Mesenchymal stem cell (in vitro differentiated cells and primary cell): ENCODE data around the gene TTYH1.

Experiments used
- DNase-seq: peaks from one replicate; pipeline ENCODE4 v3.0.0-alpha.2; 2013
- H2AFZ ChIP-seq: one replicate; pipeline ENCODE4 v1.6.1; 2013; ENCODE audit warnings: low read depth, mild to moderate bottlenecking, control low read depth, inconsistent platforms, low read length, moderate library complexity
- H2AK5ac ChIP-seq: 2 replicates; pipeline ENCODE4 v1.6.1; 2013; ENCODE audit warnings: low read length, moderate library complexity, mild to moderate bottlenecking, inconsistent platforms; ENCODE audit not compliant: severe bottlenecking
- H2BK120ac ChIP-seq: one replicate; pipeline ENCODE4 v1.6.1; 2013; ENCODE audit warnings: low read depth, mild to moderate bottlenecking, inconsistent platforms, low read length, moderate library complexity
- H2BK12ac ChIP-seq, 2 experiments: one replicate each; pipeline ENCODE4 v1.6.1; 2013; ENCODE audit warnings: inconsistent platforms in 2 of 2, low read length in 2 of 2, mild to moderate bottlenecking in 2 of 2, moderate library complexity in 2 of 2, control low read depth in 1 of 2
- H2BK15ac ChIP-seq: one replicate; pipeline ENCODE4 v1.6.1; 2013; ENCODE audit warnings: mild to moderate bottlenecking, low read depth, inconsistent platforms; ENCODE audit not compliant: poor library complexity, severe bottlenecking
- H2BK5ac ChIP-seq: 2 replicates; pipeline ENCODE4 v1.6.1; 2013; ENCODE audit warnings: low read depth, mild to moderate bottlenecking, low read length, control low read depth, inconsistent platforms; ENCODE audit not compliant: poor library complexity, severe bottlenecking
- H3K14ac ChIP-seq, 2 experiments: one replicate each; pipeline ENCODE4 v1.6.1; 2013; ENCODE audit warnings: inconsistent platforms in 2 of 2, low read length in 2 of 2, control low read depth in 1 of 2, mild to moderate bottlenecking in 1 of 2, moderate library complexity in 1 of 2
- H3K18ac ChIP-seq, 2 experiments: one replicate each; pipeline ENCODE4 v1.6.1; 2013; ENCODE audit warnings: inconsistent platforms in 2 of 2, low read length in 2 of 2, control low read depth in 1 of 2, low read depth in 1 of 2, mild to moderate bottlenecking in 1 of 2
- H3K23ac ChIP-seq, 2 experiments: one replicate each; pipeline ENCODE4 v1.6.1; 2013; ENCODE audit warnings: inconsistent platforms in 2 of 2, low read length in 2 of 2, mild to moderate bottlenecking in 2 of 2, moderate library complexity in 2 of 2, control low read depth in 1 of 2
- H3K27ac ChIP-seq: 2 replicates; pipeline ENCODE4 v1.5.1; 2013; ENCODE audit warnings: mild to moderate bottlenecking, moderate library complexity, low read length, control low read depth, inconsistent platforms; ENCODE audit not compliant: poor library complexity, severe bottlenecking
- H3K27me3 ChIP-seq, 2 experiments: 2 replicates each; pipeline versions ENCODE4 v1.6.1 to v1.7.0; 2013; ENCODE audit warnings: low read length in 2 of 2, mild to moderate bottlenecking in 2 of 2, moderate library complexity in 2 of 2, control low read depth in 1 of 2, inconsistent platforms in 1 of 2; ENCODE audit not compliant: control insufficient read depth in 1 of 2, insufficient read depth in 1 of 2
- H3K36me3 ChIP-seq, 2 experiments: 2 replicates each; pipeline versions ENCODE4 v1.6.1 to v1.7.0; 2013; ENCODE audit warnings: low read length in 2 of 2, control low read depth in 1 of 2, inconsistent platforms in 1 of 2, low read depth in 1 of 2, mild to moderate bottlenecking in 1 of 2; ENCODE audit not compliant: insufficient read depth in 2 of 2, control insufficient read depth in 1 of 2
- H3K4ac ChIP-seq, 2 experiments: one replicate each; pipeline ENCODE4 v1.6.1; 2013; ENCODE audit warnings: inconsistent platforms in 2 of 2, low read length in 2 of 2, mild to moderate bottlenecking in 2 of 2, moderate library complexity in 2 of 2, control low read depth in 1 of 2, low read depth in 1 of 2
- H3K4me1 ChIP-seq: 2 replicates; pipeline ENCODE4 v1.6.1; 2013; ENCODE audit warnings: low read depth, low read length, control low read depth; ENCODE audit not compliant: control insufficient read depth, insufficient read depth
- H3K4me2 ChIP-seq: 2 replicates; pipeline ENCODE4 v1.6.1; 2013; ENCODE audit warnings: low read length, mild to moderate bottlenecking, inconsistent platforms; ENCODE audit not compliant: poor library complexity, severe bottlenecking
- H3K4me3 ChIP-seq, 2 experiments: 2 replicates each; pipeline versions ENCODE4 v1.5.1 to v1.7.0; 2013; ENCODE audit warnings: low read length in 2 of 2, mild to moderate bottlenecking in 2 of 2, control low read depth in 1 of 2, low read depth in 1 of 2; ENCODE audit not compliant: insufficient read depth in 1 of 2
- H3K79me1 ChIP-seq: replicated peaks from 2 replicates; pipeline ENCODE4 v1.6.1; 2013; ENCODE audit warnings: mild to moderate bottlenecking, control low read depth, low read length, inconsistent platforms; ENCODE audit not compliant: poor library complexity, severe bottlenecking
- H3K9ac ChIP-seq: 2 replicates; pipeline ENCODE4 v1.7.0; 2013; ENCODE audit warnings: mild to moderate bottlenecking, low read length, moderate library complexity
- H3K9me3 ChIP-seq: 2 replicates; pipeline ENCODE4 v1.7.0; 2013; ENCODE audit warnings: mild to moderate bottlenecking, low read length; ENCODE audit not compliant: control insufficient read depth
- H4K8ac ChIP-seq: one replicate; pipeline ENCODE4 v1.6.1; 2013; ENCODE audit warnings: inconsistent platforms, mild to moderate bottlenecking, low read length, moderate library complexity
- H4K91ac ChIP-seq: one replicate; pipeline ENCODE4 v1.6.1; 2013; ENCODE audit warnings: mild to moderate bottlenecking, low read length, inconsistent platforms
- WGBS: methylation state at CpG from one replicate; pipeline ENCODE4 v1.1.7; 2013; ENCODE audit warnings: mixed read lengths; 5-methylcytosine and 5-hydroxymethylcytosine counted together

TTYH1 gene

DNA sequence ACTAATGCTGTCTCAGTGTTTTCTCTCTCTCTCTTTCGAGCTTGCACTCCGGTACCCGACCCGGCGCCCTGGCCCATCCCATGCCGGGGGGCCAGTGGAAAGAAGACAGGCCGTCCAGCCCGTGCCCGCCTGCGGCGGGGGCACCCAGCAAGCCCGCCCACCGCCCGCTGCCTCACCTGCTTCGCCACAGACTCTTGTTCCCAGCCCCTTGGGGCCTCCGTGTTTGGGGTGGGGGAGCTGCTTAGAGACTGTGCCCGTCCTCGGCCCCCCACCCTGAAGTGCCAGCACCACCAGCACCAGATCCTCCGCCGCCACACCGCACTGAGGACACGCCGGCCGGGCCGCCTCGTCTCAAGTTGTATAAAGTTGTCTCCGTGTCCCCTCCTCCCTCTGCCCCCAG is 45.9 kb downstream of the TTYH1 start:
- WGBS = 92% methylated on average over 26 of the region's 27 CpGs
- no peak overlapping the region for H2BK5ac ChIP-seq

DNA sequence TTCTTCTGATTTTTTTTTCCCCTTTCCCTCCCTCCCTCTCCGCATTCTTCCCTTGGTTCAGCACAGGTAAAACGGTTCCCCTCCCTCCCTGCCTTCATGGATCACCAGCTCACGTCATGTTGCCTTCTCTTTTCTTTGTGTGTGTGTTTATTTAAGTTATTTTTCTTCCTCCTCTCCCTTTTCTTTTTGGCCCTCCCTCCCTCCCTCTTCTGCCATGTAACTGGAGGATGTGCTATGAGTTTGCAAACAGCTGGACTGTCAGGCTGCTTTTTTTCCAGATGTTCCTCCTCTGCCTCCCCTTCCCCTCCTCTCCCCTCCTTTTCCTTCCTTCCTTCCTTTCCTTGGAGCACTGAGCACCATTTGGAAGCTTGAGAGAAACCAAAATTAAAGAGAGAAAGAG is 46.3 kb downstream of the TTYH1 start:
- H3K4me3 ChIP-seq = no peak overlapping the region
- peaks cover 15% of the 10 kb centered on the region for H3K79me1 ChIP-seq
- H2AK5ac ChIP-seq = no peak overlapping the region
- H3K4me2 ChIP-seq = no peak overlapping the region
- no peak overlapping the region for H2BK5ac ChIP-seq
- no peak overlapping the region for H2AFZ ChIP-seq
- no peak overlapping the region for H3K4ac ChIP-seq
- no peak overlapping the region for H4K8ac ChIP-seq
- peaks cover 56 to 70% of the 10 kb centered on the region in 2 experiments for H3K36me3 ChIP-seq
- no peaks in the 10 kb centered on the region for H3K27me3 ChIP-seq
- H2BK12ac ChIP-seq = no peak overlapping the region
- no peak overlapping the region for H3K14ac ChIP-seq
- no peak overlapping the region for H4K91ac ChIP-seq
- no CpG with 5 or more reads among the region's 3 CpGs for WGBS
- H3K9me3 ChIP-seq = no peaks in the 10 kb centered on the region
- no peak overlapping the region for H2BK15ac ChIP-seq
- H3K4me1 ChIP-seq = peaks cover 54% of the 10 kb centered on the region
- H3K9ac ChIP-seq = peak overlapping the region; percentile 87
- no peak overlapping the region for H3K18ac ChIP-seq
- peak; percentile 21 for DNase-seq
- H3K27ac ChIP-seq = no peak overlapping the region
- no peak overlapping the region for H3K23ac ChIP-seq
- H2BK120ac ChIP-seq = no peak overlapping the region

More for the DNA sequence above, 45.9 kb downstream of the TTYH1 start:
- no peak overlapping the region for H2AFZ ChIP-seq
- H4K91ac ChIP-seq = no peak overlapping the region
- H3K27me3 ChIP-seq = no peaks in the 10 kb centered on the region
- H3K14ac ChIP-seq = no peak overlapping the region
- no peak overlapping the region for H2BK120ac ChIP-seq
- DNase-seq = no peak
- H3K27ac ChIP-seq = no peak overlapping the region
- H3K79me1 ChIP-seq = peaks cover 20% of the 10 kb centered on the region
- no peak overlapping the region for H3K9ac ChIP-seq
- H3K36me3 ChIP-seq = peaks cover 60 to 74% of the 10 kb centered on the region in 2 experiments
- no peaks in the 10 kb centered on the region for H3K9me3 ChIP-seq
- H3K18ac ChIP-seq = no peak overlapping the region
- no peak overlapping the region for H2BK12ac ChIP-seq
- no peak overlapping the region for H2AK5ac ChIP-seq
- H2BK15ac ChIP-seq = no peak overlapping the region
- H3K4me3 ChIP-seq = no peak overlapping the region
- no peak overlapping the region for H3K23ac ChIP-seq
- H3K4ac ChIP-seq = peak overlapping the region in 1 of 2 experiments; percentile 69
- H3K4me2 ChIP-seq = no peak overlapping the region
- peaks cover 54% of the 10 kb centered on the region for H3K4me1 ChIP-seq
- H4K8ac ChIP-seq = peak overlapping the region; percentile 46

DNA sequence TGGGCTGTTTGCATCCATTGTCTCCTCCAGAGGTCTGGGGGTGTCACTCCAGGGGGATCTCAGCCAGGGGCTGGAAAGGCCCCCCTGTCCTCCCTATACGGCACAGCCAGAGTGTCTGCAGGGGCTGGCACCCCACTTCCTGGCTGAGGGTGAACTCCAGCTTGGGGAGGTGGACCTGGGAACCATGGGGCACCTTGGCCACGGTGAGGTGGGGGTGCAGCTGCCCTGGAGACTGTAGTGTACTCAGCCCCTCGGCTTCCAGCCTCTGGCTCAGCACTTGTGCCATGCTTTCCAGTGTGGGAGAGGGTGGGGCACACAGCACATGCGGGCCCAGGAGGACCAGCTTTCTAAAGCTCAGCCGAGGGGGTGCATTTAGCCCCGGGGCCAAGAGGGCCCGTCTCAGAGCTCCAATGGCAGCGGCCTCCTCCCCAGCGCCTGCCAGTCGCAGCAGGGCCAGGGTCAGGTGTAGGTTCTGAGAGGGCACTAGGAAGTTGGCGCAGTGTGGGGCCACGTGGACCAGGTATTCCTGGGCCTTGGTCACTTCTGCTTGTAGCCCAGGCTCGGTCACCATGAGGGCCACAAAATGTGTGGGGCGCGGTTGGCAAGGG is 46.9 kb downstream of the TTYH1 start:
- H3K79me1 ChIP-seq = peaks cover 11% of the 10 kb centered on the region
- H4K8ac ChIP-seq = peak overlapping the region; percentile 98
- H3K4ac ChIP-seq = peak overlapping the region; percentile 73 to 99
- no peak overlapping the region for H2AK5ac ChIP-seq
- no peaks in the 10 kb centered on the region for H3K27me3 ChIP-seq
- peak overlapping the region; percentile 70 to 80 for H3K4me3 ChIP-seq
- peak overlapping the region; percentile 14 for H4K91ac ChIP-seq
- no peak overlapping the region for H3K23ac ChIP-seq
- no peak overlapping the region for H2BK5ac ChIP-seq
- H3K36me3 ChIP-seq = peaks cover 50 to 65% of the 10 kb centered on the region in 2 experiments
- DNase-seq = peak; percentile 22
- 82% methylated on average over 15 of the region's 15 CpGs for WGBS
- peaks cover 54% of the 10 kb centered on the region for H3K4me1 ChIP-seq
- no peak overlapping the region for H2BK15ac ChIP-seq
- H2BK120ac ChIP-seq = no peak overlapping the region
- H3K14ac ChIP-seq = peak overlapping the region in 1 of 2 experiments; percentile 89
- peak overlapping the region; percentile 54 for H3K27ac ChIP-seq
- peak overlapping the region; percentile 99 to 100 for H3K18ac ChIP-seq
- H2BK12ac ChIP-seq = no peak overlapping the region
- no peaks in the 10 kb centered on the region for H3K9me3 ChIP-seq
- peak overlapping the region; percentile 87 for H3K9ac ChIP-seq
- H3K4me2 ChIP-seq = peak overlapping the region; percentile 69
- no peak overlapping the region for H2AFZ ChIP-seq

DNA sequence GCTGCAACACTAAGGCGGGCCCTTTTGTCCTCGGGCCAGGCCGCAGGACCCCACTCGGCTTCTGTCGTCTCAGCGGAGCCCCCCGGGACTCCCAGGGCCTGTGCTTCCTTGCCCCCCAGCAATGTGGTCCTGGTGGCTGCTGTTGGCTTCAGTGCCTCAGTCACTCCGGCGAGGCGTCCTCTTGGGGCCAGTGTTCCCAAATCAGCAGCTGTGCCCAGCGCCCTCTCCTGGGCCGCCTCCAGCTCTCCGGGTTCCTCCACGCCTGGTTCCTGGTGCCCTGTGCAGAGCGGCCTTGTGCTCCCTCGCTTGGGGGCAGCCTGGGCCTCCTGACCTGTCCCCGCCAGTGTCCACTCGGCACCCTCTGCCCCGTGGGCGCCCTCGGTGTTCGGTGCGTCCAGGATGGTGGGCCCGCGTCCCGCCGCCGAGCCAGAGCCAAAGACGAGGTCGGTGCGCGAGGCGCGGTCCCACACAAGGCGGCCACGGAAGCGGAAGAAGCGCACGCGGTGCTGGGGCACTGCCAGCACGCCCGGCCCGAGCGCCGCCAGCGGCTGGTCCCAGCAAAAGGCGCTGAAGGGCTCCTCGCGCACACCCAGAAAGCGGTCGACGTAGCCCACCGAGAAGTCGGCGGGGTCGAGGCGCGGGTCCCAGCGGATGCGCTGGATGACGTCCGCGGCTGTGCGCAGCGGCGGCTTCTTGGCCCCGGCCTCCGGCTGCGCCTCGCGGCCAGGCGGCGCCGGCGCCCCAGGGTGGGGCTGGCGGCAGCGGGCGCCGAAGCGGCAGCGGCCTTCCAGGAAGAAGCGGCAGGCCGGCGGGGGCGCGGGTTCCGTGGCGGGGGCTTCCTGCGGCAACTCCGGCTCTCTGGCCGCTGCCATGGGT is 47.6 kb downstream of the TTYH1 start:
- WGBS = 11% methylated on average over 59 of the region's 91 CpGs
- Histone ChIP-seq H3K4ac (peak overlapping the region; percentile 99), H2AK5ac (peak overlapping the region; percentile 74)

More for the DNA sequence above, 47.6 kb downstream of the TTYH1 start:
- peak overlapping the region; percentile 99 to 100 for H3K18ac ChIP-seq
- H3K36me3 ChIP-seq = peaks cover 43 to 57% of the 10 kb centered on the region in 2 experiments
- DNase-seq = peak; percentile 74
- peak overlapping the region; percentile 72 to 79 for H2BK12ac ChIP-seq
- H2BK120ac ChIP-seq = peak overlapping the region; percentile 93
- H3K4me1 ChIP-seq = peaks cover 53% of the 10 kb centered on the region
- no peaks in the 10 kb centered on the region for H3K27me3 ChIP-seq
- peak overlapping the region; percentile 98 for H4K8ac ChIP-seq
- H2BK5ac ChIP-seq = peak overlapping the region; percentile 71
- H3K79me1 ChIP-seq = peaks cover 7% of the 10 kb centered on the region
- H2AFZ ChIP-seq = peak overlapping the region; percentile 46
- H3K4me2 ChIP-seq = peak overlapping the region; percentile 69
- peak overlapping the region; percentile 87 for H3K9ac ChIP-seq
- peak overlapping the region; percentile 8 to 100 for H3K14ac ChIP-seq
- peak overlapping the region in 1 of 2 experiments; percentile 100 for H3K23ac ChIP-seq
- H3K4me3 ChIP-seq = peak overlapping the region; percentile 70 to 80
- peak overlapping the region; percentile 54 for H3K27ac ChIP-seq
- H2BK15ac ChIP-seq = peak overlapping the region; percentile 93
- H3K9me3 ChIP-seq = no peaks in the 10 kb centered on the region
- peak overlapping the region; percentile 100 for H4K91ac ChIP-seq
